Umbilical cord (tissue), 2 donors: ENCODE results near the gene TARM1. TPM values are rescaled to one million over a fixed set of nuclear protein-coding genes. Genes with fewer than 3 reads are reported as not detected.

ENCODE experiments used
- DNase-seq: peaks from one replicate; pipeline ENCODE4 v3.0.0-alpha.2; 2015; ENCODE audit warnings: low spot score
- total RNA-seq: library from RNA; depleted of rRNA; stranded (reverse); fragments of >200 nt; gene quantifications from one replicate; pipeline ENCODE4 v1.2.3, GENCODE V29; 2014; ENCODE audit warnings: low replicate concordance; ENCODE audit not compliant: insufficient read depth

The TARM1 gene
- total RNA-seq, 1 donor from 2014 or later: not detected

DNA sequence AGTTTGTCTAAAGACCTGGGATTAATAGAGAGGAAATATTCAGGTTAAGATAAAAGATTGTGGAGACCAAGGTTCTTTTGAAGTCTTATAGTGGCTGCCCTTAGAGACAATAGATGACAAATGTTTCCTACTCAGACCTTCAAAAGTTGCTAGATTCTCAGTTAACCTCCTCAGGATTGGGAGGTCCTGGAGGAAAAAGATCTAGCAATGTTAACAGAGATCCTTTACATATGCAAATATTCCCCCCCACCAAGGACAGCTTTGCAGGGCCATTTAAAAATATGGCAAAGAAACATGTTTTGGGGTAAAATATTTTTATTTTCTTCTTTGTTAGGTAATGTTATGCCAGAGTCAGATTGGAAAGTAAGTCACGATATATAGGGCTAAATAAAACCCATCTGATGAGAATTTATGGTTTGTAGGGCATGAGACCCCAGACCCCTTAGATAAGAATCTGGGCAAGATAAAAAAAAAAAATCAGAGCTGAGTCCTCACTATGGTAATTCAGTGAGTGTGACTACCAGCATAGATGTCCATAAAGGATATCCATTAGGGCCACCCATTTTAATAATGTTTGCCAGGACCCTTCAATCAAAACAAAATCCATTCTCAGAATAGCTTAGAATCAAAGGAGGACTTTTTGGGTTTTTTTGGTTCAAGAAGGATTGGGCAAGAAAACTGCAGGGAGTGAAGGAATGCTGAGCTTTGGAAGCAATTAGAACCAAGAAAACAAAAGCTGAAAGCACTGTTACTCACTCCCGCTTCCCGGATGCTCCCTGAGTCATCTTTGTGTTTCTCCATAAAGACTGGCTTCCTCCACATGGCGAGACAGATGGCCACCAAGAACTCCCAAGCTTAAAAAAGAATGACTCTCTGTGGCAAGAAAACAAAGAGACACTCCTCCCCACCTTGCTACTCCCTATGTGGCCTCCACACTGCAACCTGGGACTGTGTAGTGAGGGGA, 45.7 kb downstream of the TARM1 start:
- DNase-seq: no peak

DNA sequence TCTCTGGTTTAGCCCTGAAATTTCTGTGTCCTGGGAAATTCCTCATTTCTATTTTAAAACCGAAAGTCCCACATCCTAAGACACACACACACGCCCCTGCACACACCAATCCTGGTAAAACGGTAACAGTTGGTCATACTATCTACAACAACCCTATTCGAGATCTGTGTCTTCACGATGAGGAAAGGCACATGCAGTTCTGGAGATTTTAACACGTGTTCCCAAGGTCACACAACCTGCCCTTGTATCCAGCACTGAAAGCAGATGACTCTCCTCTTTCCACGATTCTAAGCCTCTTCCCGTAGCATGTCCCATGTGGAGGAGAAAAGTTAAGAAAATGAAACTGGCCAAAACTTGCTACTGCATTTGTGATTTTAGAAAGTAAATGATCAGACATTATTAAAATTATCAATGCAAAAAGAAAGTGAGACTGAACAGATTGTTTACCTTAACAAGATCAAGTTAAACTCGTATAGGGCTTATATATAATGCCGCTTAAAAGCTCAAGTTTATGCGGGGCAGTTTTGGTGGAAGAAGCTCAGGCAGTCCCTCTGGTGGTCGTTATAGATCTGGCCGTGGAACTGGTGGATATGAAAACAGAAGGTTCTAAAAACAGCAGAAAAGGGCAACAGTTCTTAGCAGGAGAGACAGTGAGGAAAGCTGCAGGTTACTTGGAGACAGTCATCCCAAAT, 50.1 kb downstream of the TARM1 start:
- no peak for DNase-seq

DNA sequence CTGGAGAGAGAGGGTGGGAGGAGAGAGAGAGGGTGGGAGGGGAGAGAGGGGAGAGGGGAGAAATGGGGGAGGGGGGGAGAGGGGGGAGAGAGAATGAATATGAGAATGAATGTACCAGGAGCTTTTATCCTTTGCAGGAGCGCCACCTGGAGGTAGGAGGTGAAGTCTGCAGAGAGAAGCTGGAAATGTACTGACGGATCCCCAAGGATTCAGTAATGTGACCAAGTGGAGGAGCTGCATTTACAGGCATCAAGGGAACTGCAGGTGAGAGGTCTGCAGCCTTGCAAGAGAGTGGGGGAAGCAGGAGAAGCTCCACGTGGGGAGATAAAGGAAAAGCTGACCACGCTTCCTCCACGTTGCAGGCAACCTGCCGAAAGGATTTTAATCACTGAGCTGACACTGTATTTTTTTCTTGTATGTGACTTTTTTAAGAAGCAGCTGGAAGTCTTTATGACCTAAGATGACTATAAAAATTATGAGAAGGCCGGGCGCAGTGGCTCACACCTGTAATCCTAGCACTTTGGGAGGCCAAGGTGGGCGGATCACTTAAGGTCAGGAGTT, 51.2 kb downstream of the TARM1 start:
- peak; percentile 22 for DNase-seq

DNA sequence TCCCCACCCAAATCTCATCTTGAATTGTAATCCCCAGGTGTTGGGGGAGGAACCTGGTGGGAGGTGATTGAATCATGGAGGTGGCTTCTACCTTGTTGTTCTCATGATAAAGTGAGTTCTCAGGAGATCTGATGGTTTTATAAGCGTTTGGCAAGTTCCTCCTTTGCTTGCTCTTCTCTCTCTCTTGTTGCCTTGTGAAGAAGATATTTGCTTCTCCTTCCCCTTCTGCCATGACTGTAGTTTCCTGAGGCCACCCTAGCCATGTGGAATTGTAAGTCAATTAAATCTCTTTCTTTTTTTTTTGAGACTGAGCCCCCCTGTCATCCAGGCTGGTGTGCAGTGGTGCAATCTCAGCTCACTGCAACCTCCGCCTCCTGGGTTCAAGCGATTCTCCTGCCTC, 51.9 kb downstream of the TARM1 start:
- DNase-seq: no peak

DNA sequence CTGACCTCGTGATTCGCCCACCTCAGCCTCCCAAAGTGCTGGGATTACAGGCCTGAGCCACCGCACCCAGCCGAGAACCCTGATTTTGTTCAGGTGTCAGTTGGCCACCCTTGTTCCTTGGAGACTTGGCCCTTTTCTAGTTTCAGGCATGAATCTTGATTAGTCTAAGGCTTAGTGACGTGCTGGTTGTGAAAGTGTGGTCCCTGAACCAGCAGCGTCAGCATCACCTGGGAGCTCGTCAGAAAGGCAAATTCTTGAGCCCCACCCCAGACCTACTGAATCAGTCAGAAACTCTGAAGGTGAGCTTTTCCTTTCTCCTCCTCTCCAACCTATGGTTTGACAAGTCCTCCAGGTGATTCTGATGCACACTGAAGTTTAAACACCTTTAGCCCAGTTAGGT, 54.5 kb downstream of the TARM1 start:
- no peak for DNase-seq

DNA sequence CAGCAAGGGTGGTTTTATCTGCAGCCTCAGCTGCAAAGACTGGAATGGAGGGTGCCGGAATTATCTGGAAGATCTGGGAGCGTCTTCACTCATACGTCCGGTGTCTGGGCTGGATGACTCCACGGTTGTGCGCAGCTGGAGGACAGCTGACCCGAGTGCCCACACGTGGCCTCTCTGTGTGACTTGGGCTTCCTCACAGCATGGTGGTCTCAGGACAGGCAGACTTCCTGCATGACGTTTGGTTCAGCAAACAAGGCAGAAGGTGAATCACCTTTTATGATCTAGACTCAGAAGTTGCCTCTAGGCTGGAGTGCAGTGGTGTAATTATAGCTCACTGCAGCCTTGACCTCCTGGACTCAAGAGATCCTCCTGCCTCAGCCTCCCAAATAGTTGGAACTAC, 56.5 kb downstream of the TARM1 start:
- DNase-seq: no peak

DNA sequence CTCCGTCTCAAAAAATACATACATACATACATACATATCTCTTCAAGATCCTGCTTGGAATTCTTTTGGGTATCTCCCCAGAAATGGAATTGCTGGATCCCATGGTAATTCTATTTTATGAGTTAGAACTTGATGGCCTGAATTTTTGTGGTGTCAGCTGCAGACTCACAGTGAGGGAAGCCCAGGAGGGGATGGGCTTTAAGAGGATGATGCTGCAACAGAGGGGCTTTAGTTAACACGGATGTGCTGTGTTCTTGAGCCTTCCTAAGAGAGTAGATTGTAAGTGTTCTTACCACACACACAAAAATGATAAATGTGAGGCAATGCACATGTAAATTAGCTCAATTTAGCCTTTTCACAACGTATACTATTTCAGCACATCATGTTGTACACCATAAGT, 58.0 kb downstream of the TARM1 start:
- DNase-seq: peak; percentile 9

DNA sequence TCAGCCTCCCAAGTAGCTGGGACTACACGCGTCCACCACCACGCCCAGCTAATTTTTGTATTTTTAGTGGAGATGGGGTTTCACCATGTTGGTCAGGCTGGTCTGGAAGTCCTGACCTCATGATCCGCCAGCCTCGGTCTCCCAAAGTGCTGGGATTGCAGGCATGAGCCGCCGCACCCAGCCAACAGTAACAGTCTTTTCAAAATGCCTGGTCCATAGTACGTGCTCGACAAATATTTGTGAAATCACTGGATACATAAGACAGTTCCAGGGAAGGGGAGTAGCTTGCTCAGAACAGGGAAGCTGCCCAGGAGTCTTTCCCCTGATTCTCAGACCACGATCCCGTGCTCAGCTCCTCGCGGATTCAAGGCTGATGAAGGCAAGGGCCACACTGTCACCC, 59.2 kb downstream of the TARM1 start:
- DNase-seq: no peak

DNA sequence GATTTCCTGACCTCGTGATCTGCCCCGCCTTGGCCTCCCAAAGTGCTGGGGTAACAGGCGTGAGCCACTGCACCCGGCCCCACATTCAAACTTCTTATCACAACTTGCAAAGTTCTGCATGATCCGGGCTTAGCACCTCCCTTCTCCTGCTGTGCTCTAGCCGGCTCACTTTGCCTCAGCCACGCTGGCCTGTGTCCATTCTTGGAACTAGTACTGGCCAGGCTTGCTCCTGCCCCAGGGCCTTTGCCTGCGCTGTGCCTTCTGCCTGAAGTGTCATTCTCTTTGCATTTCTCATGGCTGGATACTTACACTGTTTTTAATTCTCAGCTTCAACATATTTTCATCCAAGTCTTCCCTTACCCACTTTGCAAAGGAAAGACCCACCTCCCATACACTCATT, 59.8 kb downstream of the TARM1 start:
- no peak for DNase-seq

Other genes with a start within 250 kb of the TARM1 start
- gene MYADM, start 213.5 kb downstream of the TARM1 start, total RNA-seq: 30.3 TPM
- not detected for gene PRKCG, start 199.2 kb downstream of the TARM1 start, total RNA-seq
- not detected for gene CACNG7, start 172.1 kb downstream of the TARM1 start, total RNA-seq
- 0.24 TPM for gene CACNG8, start 118.4 kb downstream of the TARM1 start, total RNA-seq
- gene CACNG6, start 89.7 kb downstream of the TARM1 start, total RNA-seq: not detected
- gene VSTM1, start 17.5 kb downstream of the TARM1 start, total RNA-seq: not detected
- 0.96 TPM for gene OSCAR, start 19.4 kb upstream of the TARM1 start, total RNA-seq
- gene NDUFA3, start 21.5 kb upstream of the TARM1 start, total RNA-seq: 4.3 TPM
- 18.8 TPM for gene TFPT, start 34.3 kb upstream of the TARM1 start, total RNA-seq
- gene PRPF31, start 34.4 kb upstream of the TARM1 start, total RNA-seq: 21.2 TPM
- gene CNOT3, start 56.4 kb upstream of the TARM1 start, total RNA-seq: 2.6 TPM
- gene LENG1, start 78.4 kb upstream of the TARM1 start, total RNA-seq: 6.3 TPM
- gene TMC4, start 91.8 kb upstream of the TARM1 start, total RNA-seq: 2.6 TPM
- 13.7 TPM for gene MBOAT7, start 108.2 kb upstream of the TARM1 start, total RNA-seq
- gene TSEN34, start 109.9 kb upstream of the TARM1 start, total RNA-seq: 72.5 TPM
- gene RPS9, start 119.5 kb upstream of the TARM1 start, total RNA-seq: 1,474 TPM
- 0.96 TPM for gene LILRB3, start 141.6 kb upstream of the TARM1 start, total RNA-seq
- gene LILRA6, start 161.4 kb upstream of the TARM1 start, total RNA-seq: 4.3 TPM
- 5.5 TPM for gene LILRB5, start 175.9 kb upstream of the TARM1 start, total RNA-seq
- gene LILRB2, start 199.7 kb upstream of the TARM1 start, total RNA-seq: not detected
- 0.72 TPM for gene LILRA5, start 231.8 kb upstream of the TARM1 start, total RNA-seq